ENCODE data around the gene CNOT9. TPM values are rescaled to one million over a fixed set of nuclear protein-coding genes. Genes with fewer than 3 reads are reported as not detected.

CNOT9 gene
- total RNA-seq, 1 experiment from 2014 or later = 59.9 TPM

GRCh38 chr2:218582076-218582475, 13.4 kb downstream of the CNOT9 start:
- TF ChIP-seq CTCF (IDR thresholded peaks at IDR 0.05; ENCODE audit: insufficient read depth in 1 of 2, low read depth in 1 of 2, low read length in 1 of 2, severe bottlenecking in 1 of 2, unreplicated experiment in 1 of 2) = no peak
- Histone ChIP-seq H3K9me3 (no peaks in the 10 kb centered on the region), H3K4me3 (ENCODE audit: low read depth, low read length) (no peak overlapping the region), H3K36me3 (ENCODE audit: control insufficient read depth, insufficient read depth, low read length) (no peaks in the 10 kb centered on the region; the same call in 1 of the 2 replicates), H3K27me3 (replicated peaks; ENCODE audit: control insufficient read depth, insufficient read depth, low read length) (no peaks in the 10 kb centered on the region), H3K4me1 (no peaks in the 10 kb centered on the region)
- peaks cover 79% of the 10 kb centered on the region for H3K36me3 Mint-ChIP-seq (ENCODE audit: insufficient read depth, unreplicated experiment)
- intact Hi-C loops (cut with micrococcal nuclease; ENCODE audit: unreplicated experiment) = no loop called here
- H3K4me1 Mint-ChIP-seq (ENCODE audit: low read depth, unreplicated experiment) = no peaks in the 10 kb centered on the region
- no peak overlapping the region for H3K4me3 Mint-ChIP-seq (ENCODE audit: unreplicated experiment)
- H3K27me3 Mint-ChIP-seq (ENCODE audit: insufficient read depth, unreplicated experiment) = no peaks in the 10 kb centered on the region
- ChIA-PET CTCF (no interaction called here), POLR2A (interaction anchor here (0.6 kb wide), 1 partner anchor 37 kb away, joined by 3 read pairs; no protein-coding TSS in a partner anchor)
- H3K9me3 Mint-ChIP-seq (ENCODE audit: unreplicated experiment) = no peaks in the 10 kb centered on the region
- H3K27ac Mint-ChIP-seq (ENCODE audit: unreplicated experiment) = no peak overlapping the region
- no TSS peak for BruUV-seq (replicated peaks)
- DNase-seq = no peak

DNA sequence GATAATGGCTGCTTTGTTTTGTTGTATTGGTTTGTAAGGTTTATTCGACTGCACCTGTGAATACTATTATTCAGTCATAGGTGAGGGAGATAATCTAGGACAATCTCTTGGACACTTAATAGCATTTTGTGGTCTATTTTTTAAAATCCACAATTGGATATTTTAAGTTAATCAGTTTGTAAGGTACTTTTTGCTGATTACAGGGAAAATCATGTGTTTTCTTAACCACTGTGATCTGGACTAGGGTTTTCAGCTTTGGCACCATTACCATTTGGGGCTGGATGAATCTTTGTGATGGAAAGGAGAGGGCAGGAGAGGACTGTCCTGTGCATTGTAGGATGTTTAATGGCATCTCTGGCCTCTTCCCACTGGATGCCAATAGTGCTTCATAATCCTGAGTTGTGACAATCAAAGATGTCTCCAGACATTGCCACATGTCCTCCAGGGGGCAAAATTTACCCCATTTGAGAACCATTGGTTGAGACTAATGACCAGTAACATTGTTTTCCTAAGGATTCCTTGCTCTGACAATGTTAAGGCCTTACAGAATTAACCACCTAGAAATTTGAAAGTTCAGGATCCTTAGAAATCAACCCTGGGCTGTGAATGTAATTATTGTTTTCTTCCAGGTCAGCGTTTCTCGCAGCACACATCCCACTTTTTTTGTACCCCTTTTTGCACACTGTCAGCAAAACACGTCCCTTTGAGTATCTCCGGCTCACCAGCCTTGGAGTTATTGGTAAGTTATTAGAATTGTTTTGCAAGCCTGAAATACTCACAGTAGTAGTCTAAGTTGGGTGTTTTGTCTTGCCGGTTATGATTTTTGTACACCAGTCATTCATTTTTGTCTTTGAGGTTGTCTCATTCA, 15.6 kb downstream of the CNOT9 start:
- POLR2A ChIA-PET = no interaction called here
- Histone ChIP-seq H3K4me1 (no peaks in the 10 kb centered on the region), H3K27me3 (replicated peaks; ENCODE audit: control insufficient read depth, insufficient read depth, low read length) (no peaks in the 10 kb centered on the region), H3K4me3 (ENCODE audit: low read depth, low read length) (no peak overlapping the region), H3K9me3 (no peaks in the 10 kb centered on the region), H3K36me3 (ENCODE audit: control insufficient read depth, insufficient read depth, low read length) (no peaks in the 10 kb centered on the region; the same call in 1 of the 2 replicates)
- H3K27ac Mint-ChIP-seq (ENCODE audit: unreplicated experiment) = no peak overlapping the region
- H3K9me3 Mint-ChIP-seq (ENCODE audit: unreplicated experiment) = no peaks in the 10 kb centered on the region
- no peaks in the 10 kb centered on the region for H3K27me3 Mint-ChIP-seq (ENCODE audit: insufficient read depth, unreplicated experiment)
- TF ChIP-seq CTCF (IDR thresholded peaks at IDR 0.05; ENCODE audit: insufficient read depth in 1 of 2, low read depth in 1 of 2, low read length in 1 of 2, severe bottlenecking in 1 of 2, unreplicated experiment in 1 of 2) = no peak
- no peak overlapping the region for H3K4me3 Mint-ChIP-seq (ENCODE audit: unreplicated experiment)
- intact Hi-C loops (cut with micrococcal nuclease; ENCODE audit: unreplicated experiment) = no loop called here
- no peak for DNase-seq
- H3K36me3 Mint-ChIP-seq (ENCODE audit: insufficient read depth, unreplicated experiment) = peaks cover 89% of the 10 kb centered on the region
- H3K4me1 Mint-ChIP-seq (ENCODE audit: low read depth, unreplicated experiment) = no peaks in the 10 kb centered on the region
- CTCF ChIA-PET = no interaction called here
- BruUV-seq (replicated peaks) = no TSS peak

DNA sequence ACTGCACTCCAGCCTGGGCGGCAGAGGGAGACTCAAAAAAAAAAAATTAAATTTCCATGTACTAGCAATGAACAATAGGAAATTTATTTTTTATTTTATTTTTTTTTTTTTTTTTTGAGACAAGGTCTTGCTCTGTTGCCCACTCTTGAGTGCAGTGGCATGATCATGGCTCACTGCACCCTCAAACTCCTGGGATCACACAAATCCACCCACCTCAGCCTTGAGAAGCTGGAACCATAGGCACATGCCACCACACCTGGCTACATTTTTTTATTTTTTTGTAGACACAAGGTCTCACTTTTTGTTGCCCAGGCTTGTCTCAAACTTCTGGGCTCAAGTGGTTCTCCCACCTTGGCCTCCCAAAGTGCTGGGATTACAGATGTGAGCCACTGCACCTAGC, 16.9 kb downstream of the CNOT9 start:
- peaks cover 4% of the 10 kb centered on the region; the same call in 1 of the 2 replicates for H3K36me3 ChIP-seq (ENCODE audit: control insufficient read depth, insufficient read depth, low read length)

More for the DNA sequence above, 16.9 kb downstream of the CNOT9 start:
- no peaks in the 10 kb centered on the region for H3K9me3 ChIP-seq
- no peaks in the 10 kb centered on the region for H3K27me3 Mint-ChIP-seq (ENCODE audit: insufficient read depth, unreplicated experiment)
- no peak overlapping the region for H3K4me3 ChIP-seq (ENCODE audit: low read depth, low read length)
- no peaks in the 10 kb centered on the region for H3K9me3 Mint-ChIP-seq (ENCODE audit: unreplicated experiment)
- no peaks in the 10 kb centered on the region for H3K27me3 ChIP-seq (replicated peaks; ENCODE audit: control insufficient read depth, insufficient read depth, low read length)
- no peak overlapping the region for H3K4me3 Mint-ChIP-seq (ENCODE audit: unreplicated experiment)
- ChIA-PET CTCF (no interaction called here), POLR2A (no interaction called here)
- no peaks in the 10 kb centered on the region for H3K4me1 ChIP-seq
- no peaks in the 10 kb centered on the region for H3K4me1 Mint-ChIP-seq (ENCODE audit: low read depth, unreplicated experiment)
- no TSS peak for BruUV-seq (replicated peaks)
- DNase-seq = no peak
- intact Hi-C loops (cut with micrococcal nuclease; ENCODE audit: unreplicated experiment) = no loop called here
- no peak overlapping the region for H3K27ac Mint-ChIP-seq (ENCODE audit: unreplicated experiment)
- TF ChIP-seq CTCF (IDR thresholded peaks at IDR 0.05; ENCODE audit: insufficient read depth in 1 of 2, low read depth in 1 of 2, low read length in 1 of 2, severe bottlenecking in 1 of 2, unreplicated experiment in 1 of 2) = no peak
- H3K36me3 Mint-ChIP-seq (ENCODE audit: insufficient read depth, unreplicated experiment) = peaks cover 96% of the 10 kb centered on the region
